ENCODE data around the gene L1TD1.
"Not testable (repeated sequence)": the region's sequence is repeated elsewhere in the genome, so short reads cannot be mapped to it uniquely, and the experiment has no call there.

Gene L1TD1

DNA sequence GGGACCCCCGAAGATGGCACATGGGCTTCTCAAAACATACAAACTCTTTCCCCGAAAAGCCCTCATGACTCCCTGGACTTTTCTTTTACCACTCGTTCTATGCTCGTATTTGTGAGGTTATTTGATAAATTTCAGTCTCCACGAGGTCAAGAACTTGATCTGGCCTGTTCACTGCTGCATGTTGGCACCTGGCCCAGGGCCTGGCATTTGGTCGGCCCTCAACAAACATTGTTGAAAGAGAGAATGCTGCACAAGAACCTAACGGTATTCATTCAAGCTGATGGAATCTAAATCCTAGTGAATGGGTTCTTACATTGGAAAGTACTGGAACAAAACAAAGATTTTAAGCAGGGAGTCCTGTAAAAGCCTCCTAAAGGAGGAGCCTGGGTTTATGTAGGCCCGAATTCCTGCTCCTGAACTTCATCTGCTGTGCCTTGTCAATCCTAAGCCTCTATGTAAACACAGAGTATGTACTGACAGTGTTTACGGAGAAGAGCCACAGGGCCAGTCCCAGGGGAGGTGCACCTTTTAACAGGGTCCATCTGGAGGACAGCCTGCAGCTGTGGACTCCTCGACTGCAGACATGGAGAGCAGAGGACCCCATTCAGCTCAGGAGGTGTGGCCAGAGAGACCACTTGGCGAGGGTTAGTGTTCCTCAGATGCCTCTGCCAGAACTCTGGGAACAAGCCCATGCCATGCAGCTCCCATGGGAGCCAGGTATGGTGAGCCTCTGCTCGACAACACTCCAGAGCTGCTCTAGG lies 46.9 kb downstream of the L1TD1 start:
- Histone ChIP-seq H3K27me3 (replicated peaks in 2 of 5; ENCODE audit: control insufficient read depth in 4 of 5, insufficient read depth in 5 of 5, low read length in 4 of 5) (no peaks in the 10 kb centered on the region), H3K36me3 (ENCODE audit: control insufficient read depth in 4 of 4, insufficient read depth in 4 of 4, low read length in 3 of 4) (no peaks in the 10 kb centered on the region), H3K27ac (ENCODE audit: insufficient read depth in 1 of 2, low read depth in 1 of 2, low read length in 2 of 2, poor library complexity in 1 of 2, severe bottlenecking in 2 of 2) (no peak overlapping the region), H3K4me1 (ENCODE audit: control extremely low read depth in 1 of 4, control insufficient read depth in 4 of 4, insufficient read depth in 4 of 4, low read length in 3 of 4) (no peaks in the 10 kb centered on the region), H3K9me3 (ENCODE audit: control extremely low read depth in 1 of 5, control insufficient read depth in 4 of 5, insufficient read depth in 2 of 5, low read depth in 1 of 5, low read length in 4 of 5) (peaks cover 0 to 4% (median 0%) of the 10 kb centered on the region in 5 experiments), H3K4me3 (ENCODE audit: control insufficient read depth in 1 of 7, extremely low read depth in 1 of 7, insufficient read depth in 4 of 7, low read depth in 2 of 7, low read length in 6 of 7) (no peak overlapping the region)
- WGBS (ENCODE audit: insufficient coverage), result 87% methylated on average over 10 of the region's 12 CpGs
- DNase-seq, result no peak
- ChIA-PET CTCF (interaction anchor here (1.3 kb wide), 1 partner anchor 12 kb away, joined by 3 read pairs; no protein-coding TSS in a partner anchor), POLR2A (no interaction called here)

DNA sequence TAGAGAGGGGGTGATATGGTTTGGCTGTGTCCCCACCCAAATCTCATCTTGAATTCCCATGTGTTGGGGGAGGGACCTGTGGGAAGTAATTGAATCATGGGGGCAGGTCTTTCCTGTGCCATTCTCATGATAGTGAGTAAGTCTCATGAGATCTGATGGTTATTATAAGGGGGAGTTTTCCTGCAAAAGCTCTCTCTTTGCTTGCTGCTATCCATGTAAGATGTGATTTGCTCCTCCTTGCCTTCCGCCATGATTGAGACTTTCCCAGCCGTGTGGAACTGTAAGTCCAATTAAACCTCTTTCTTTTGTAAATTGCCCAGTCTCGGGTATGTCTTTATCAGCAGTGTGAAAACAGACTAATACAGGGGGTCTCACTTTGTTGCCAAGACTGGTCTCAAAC lies 49.7 kb downstream of the L1TD1 start:
- CTCF ChIA-PET; H3K36me3 ChIP-seq (ENCODE audit: control insufficient read depth in 4 of 4, insufficient read depth in 4 of 4, low read length in 3 of 4); H3K27ac ChIP-seq (ENCODE audit: insufficient read depth in 1 of 2, low read depth in 1 of 2, low read length in 2 of 2, poor library complexity in 1 of 2, severe bottlenecking in 2 of 2); H3K9me3 ChIP-seq (ENCODE audit: control extremely low read depth in 1 of 5, control insufficient read depth in 4 of 5, insufficient read depth in 2 of 5, low read depth in 1 of 5, low read length in 4 of 5); H3K4me3 ChIP-seq (ENCODE audit: control insufficient read depth in 1 of 7, extremely low read depth in 1 of 7, insufficient read depth in 4 of 7, low read depth in 2 of 7, low read length in 6 of 7); H3K4me1 ChIP-seq (ENCODE audit: control extremely low read depth in 1 of 4, control insufficient read depth in 4 of 4, insufficient read depth in 4 of 4, low read length in 3 of 4); DNase-seq; H3K27me3 ChIP-seq (replicated peaks in 2 of 5; ENCODE audit: control insufficient read depth in 4 of 5, insufficient read depth in 5 of 5, low read length in 4 of 5); POLR2A ChIA-PET: not testable (repeated sequence)
- 97% methylated on average over 3 of the region's 3 CpGs for WGBS (ENCODE audit: insufficient coverage)

DNA sequence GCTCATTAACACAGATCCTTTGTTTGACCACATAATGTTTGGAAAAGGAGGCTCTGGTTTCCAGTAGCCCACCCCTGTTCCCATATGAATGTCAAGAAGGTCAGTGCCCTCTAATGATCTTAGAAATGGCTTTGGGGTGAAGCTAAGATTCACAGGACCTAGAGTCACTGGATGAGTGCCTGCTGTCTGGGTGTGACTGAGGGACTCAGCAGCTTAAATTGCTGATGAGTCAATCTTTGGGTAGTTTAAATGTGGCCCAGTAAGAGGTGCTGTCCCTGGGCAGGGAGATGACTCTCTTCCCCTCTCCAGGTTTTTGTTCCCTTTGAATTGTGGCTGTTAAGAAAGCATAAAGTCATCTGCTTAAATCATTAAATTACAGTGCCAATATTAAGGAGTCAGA lies 50.6 kb downstream of the L1TD1 start:
- ChIA-PET CTCF (no interaction called here), POLR2A (no interaction called here)
- Histone ChIP-seq H3K4me3 (ENCODE audit: control insufficient read depth in 1 of 7, extremely low read depth in 1 of 7, insufficient read depth in 4 of 7, low read depth in 2 of 7, low read length in 6 of 7) (no peak overlapping the region), H3K27me3 (replicated peaks in 2 of 5; ENCODE audit: control insufficient read depth in 4 of 5, insufficient read depth in 5 of 5, low read length in 4 of 5) (no peaks in the 10 kb centered on the region), H3K9me3 (ENCODE audit: control extremely low read depth in 1 of 5, control insufficient read depth in 4 of 5, insufficient read depth in 2 of 5, low read depth in 1 of 5, low read length in 4 of 5) (peaks cover 0 to 4% (median 0%) of the 10 kb centered on the region in 5 experiments), H3K36me3 (ENCODE audit: control insufficient read depth in 4 of 4, insufficient read depth in 4 of 4, low read length in 3 of 4) (no peaks in the 10 kb centered on the region), H3K4me1 (ENCODE audit: control extremely low read depth in 1 of 4, control insufficient read depth in 4 of 4, insufficient read depth in 4 of 4, low read length in 3 of 4) (peaks cover under 1 to 5% (median 2%) of the 10 kb centered on the region in 4 experiments), H3K27ac (ENCODE audit: insufficient read depth in 1 of 2, low read depth in 1 of 2, low read length in 2 of 2, poor library complexity in 1 of 2, severe bottlenecking in 2 of 2) (no peak overlapping the region)
- DNase-seq, result no peak

DNA sequence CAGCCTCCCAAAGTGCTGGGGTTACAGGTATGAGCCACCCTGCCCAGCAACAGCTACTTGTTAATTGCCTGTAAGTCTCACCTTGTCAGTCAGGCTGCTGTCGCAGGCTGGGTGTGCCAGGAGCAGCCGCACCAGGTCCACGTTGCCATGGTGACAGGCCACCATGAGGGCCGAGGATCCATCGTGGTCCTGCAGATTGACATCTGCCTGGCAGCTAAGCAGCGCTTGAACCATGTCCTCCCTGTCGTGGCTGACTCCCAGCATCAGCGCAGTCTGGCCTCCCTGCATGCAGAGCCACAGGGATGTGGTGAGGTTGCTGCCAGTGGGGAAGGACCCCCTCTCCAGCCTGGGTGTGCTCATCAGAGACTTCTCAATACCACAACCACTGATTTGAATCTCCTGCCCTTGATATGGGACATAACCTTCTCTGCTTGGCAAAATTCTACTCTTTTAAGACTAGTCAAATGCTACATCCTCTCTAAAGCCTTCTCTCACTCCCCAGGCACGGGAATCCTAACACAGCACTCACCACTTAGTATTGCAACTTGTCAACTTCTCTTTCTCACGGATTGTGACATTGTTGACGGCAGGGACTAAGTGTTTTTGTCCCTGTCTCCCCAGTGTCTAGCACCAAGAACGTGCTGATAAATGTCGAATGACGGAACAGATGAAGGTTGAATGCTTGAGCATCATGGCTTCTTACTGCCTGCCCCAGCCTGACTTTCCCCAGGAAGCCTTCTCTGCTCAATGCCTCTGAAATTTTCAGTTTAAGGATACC lies 52.9 kb downstream of the L1TD1 start:
- CTCF ChIA-PET, result interaction anchor here (0.6 kb wide), 1 partner anchor 430 kb away, joined by 3 read pairs; no protein-coding TSS in a partner anchor
- Histone ChIP-seq H3K27me3 (replicated peaks in 2 of 5; ENCODE audit: control insufficient read depth in 4 of 5, insufficient read depth in 5 of 5, low read length in 4 of 5) (no peaks in the 10 kb centered on the region), H3K9me3 (ENCODE audit: control extremely low read depth in 1 of 5, control insufficient read depth in 4 of 5, insufficient read depth in 2 of 5, low read depth in 1 of 5, low read length in 4 of 5) (peaks cover 0 to 4% (median 0%) of the 10 kb centered on the region in 5 experiments), H3K27ac (ENCODE audit: insufficient read depth in 1 of 2, low read depth in 1 of 2, low read length in 2 of 2, poor library complexity in 1 of 2, severe bottlenecking in 2 of 2) (no peak overlapping the region), H3K4me3 (ENCODE audit: control insufficient read depth in 1 of 7, extremely low read depth in 1 of 7, insufficient read depth in 4 of 7, low read depth in 2 of 7, low read length in 6 of 7) (no peak overlapping the region), H3K4me1 (ENCODE audit: control extremely low read depth in 1 of 4, control insufficient read depth in 4 of 4, insufficient read depth in 4 of 4, low read length in 3 of 4) (peaks cover 7 to 13% (median 9%) of the 10 kb centered on the region in 4 experiments), H3K36me3 (ENCODE audit: control insufficient read depth in 4 of 4, insufficient read depth in 4 of 4, low read length in 3 of 4) (no peaks in the 10 kb centered on the region)
- no peak for DNase-seq
- 89% methylated on average over 13 of the region's 14 CpGs for WGBS (ENCODE audit: insufficient coverage)
- POLR2A ChIA-PET, result no interaction called here

DNA sequence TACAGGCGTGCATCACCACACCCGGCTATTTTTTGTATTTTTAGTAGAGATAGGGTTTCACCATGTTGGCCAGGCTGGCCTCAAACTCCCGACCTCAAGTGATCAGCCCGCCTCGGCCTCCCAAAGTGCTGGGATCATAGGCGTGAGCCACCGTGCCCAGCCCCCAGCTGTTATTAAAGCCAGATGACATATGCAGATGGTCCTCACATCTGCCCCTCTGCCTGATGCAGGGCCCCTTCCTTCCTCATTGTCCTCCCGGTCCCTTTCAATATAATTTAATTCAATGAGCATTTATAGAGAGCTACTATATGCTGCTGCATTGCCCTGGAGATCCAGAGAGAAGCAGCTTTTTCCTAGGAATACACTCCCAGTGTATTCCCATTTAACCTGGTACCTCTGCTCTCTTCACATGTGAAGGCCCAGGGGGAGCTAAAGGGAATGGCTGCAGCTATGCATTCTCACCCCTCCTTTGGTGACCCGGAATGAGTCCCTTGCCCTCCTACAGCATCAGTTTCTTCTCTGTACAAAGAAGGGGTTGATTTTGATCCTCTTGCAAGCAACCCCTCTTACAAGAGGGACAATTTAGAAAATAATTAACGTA lies 55.6 kb downstream of the L1TD1 start:
- POLR2A ChIA-PET, result no interaction called here

DNA sequence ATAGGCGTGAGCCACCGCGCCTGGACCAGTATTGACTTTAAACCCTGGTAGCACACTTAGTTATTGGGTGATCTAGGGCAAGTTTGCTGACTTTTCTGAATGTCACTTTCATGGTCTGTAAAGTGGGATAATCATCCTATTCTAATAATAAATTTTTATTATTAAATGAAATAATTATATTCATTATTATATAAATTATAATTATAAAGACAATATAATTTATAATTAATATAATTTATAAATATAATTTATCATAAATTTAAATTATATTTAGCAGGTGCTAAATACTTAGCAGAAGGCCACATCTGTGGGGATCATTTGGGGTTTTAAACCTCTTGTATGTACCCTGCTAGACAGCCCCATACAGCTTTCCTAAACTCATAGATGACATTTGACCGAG lies 64.9 kb downstream of the L1TD1 start:
- H3K27ac ChIP-seq (ENCODE audit: insufficient read depth in 1 of 2, low read depth in 1 of 2, low read length in 2 of 2, poor library complexity in 1 of 2, severe bottlenecking in 2 of 2), result no peak overlapping the region
- no peaks in the 10 kb centered on the region for H3K36me3 ChIP-seq (ENCODE audit: control insufficient read depth in 4 of 4, insufficient read depth in 4 of 4, low read length in 3 of 4)
- H3K4me3 ChIP-seq (ENCODE audit: control insufficient read depth in 1 of 7, extremely low read depth in 1 of 7, insufficient read depth in 4 of 7, low read depth in 2 of 7, low read length in 6 of 7), result no peak overlapping the region
- H3K4me1 ChIP-seq (ENCODE audit: control extremely low read depth in 1 of 4, control insufficient read depth in 4 of 4, insufficient read depth in 4 of 4, low read length in 3 of 4), result peaks cover 0 to 6% (median 0%) of the 10 kb centered on the region in 4 experiments
- no peaks in the 10 kb centered on the region for H3K9me3 ChIP-seq (ENCODE audit: control extremely low read depth in 1 of 5, control insufficient read depth in 4 of 5, insufficient read depth in 2 of 5, low read depth in 1 of 5, low read length in 4 of 5)
- no peak for DNase-seq
- ChIA-PET CTCF (no interaction called here), POLR2A (no interaction called here)
- no peaks in the 10 kb centered on the region for H3K27me3 ChIP-seq (replicated peaks in 2 of 5; ENCODE audit: control insufficient read depth in 4 of 5, insufficient read depth in 5 of 5, low read length in 4 of 5)
- 100% methylated on average over 1 of the region's 4 CpGs for WGBS (ENCODE audit: insufficient coverage)

More for the DNA sequence above, 55.6 kb downstream of the L1TD1 start:
- CTCF ChIA-PET, result no interaction called here
- no peaks in the 10 kb centered on the region for H3K27me3 ChIP-seq (replicated peaks in 2 of 5; ENCODE audit: control insufficient read depth in 4 of 5, insufficient read depth in 5 of 5, low read length in 4 of 5)
- DNase-seq, result peak in 2 of 3 donors; percentile 46 to 47
- H3K4me3 ChIP-seq (ENCODE audit: control insufficient read depth in 1 of 7, extremely low read depth in 1 of 7, insufficient read depth in 4 of 7, low read depth in 2 of 7, low read length in 6 of 7), result peak overlapping the region in 1 of 7 experiments; percentile 23
- no peaks in the 10 kb centered on the region for H3K36me3 ChIP-seq (ENCODE audit: control insufficient read depth in 4 of 4, insufficient read depth in 4 of 4, low read length in 3 of 4)
- no peaks in the 10 kb centered on the region for H3K9me3 ChIP-seq (ENCODE audit: control extremely low read depth in 1 of 5, control insufficient read depth in 4 of 5, insufficient read depth in 2 of 5, low read depth in 1 of 5, low read length in 4 of 5)
- H3K27ac ChIP-seq (ENCODE audit: insufficient read depth in 1 of 2, low read depth in 1 of 2, low read length in 2 of 2, poor library complexity in 1 of 2, severe bottlenecking in 2 of 2), result no peak overlapping the region
- H3K4me1 ChIP-seq (ENCODE audit: control extremely low read depth in 1 of 4, control insufficient read depth in 4 of 4, insufficient read depth in 4 of 4, low read length in 3 of 4), result peaks cover 7 to 13% (median 9%) of the 10 kb centered on the region in 4 experiments
- 52% methylated on average over 6 of the region's 10 CpGs for WGBS (ENCODE audit: insufficient coverage)

DNA sequence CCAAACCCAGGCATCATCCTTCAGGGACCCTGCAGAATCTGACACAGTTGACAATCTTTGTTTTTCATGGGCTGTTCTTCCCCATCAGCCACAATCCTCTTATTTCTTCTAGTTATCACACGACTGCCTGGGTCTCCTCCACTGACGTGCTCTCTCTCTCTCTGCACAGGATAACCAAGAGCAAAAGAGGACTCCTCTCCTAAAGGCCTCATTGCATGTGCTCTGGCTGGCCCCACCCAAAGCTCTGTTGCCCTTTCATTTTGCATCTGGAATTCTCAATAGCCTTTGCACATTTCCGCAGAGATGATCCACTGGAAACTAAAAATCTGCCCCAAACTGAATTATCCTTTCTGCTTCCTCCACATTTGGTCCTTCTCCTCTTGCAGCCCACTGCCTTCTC lies 66.0 kb downstream of the L1TD1 start:
- CTCF ChIA-PET, result interaction anchor here (1.5 kb wide), 1 partner anchor 63 kb away, joined by 3 read pairs; no protein-coding TSS in a partner anchor

More for the DNA sequence above, 66.0 kb downstream of the L1TD1 start:
- no peaks in the 10 kb centered on the region for H3K27me3 ChIP-seq (replicated peaks in 2 of 5; ENCODE audit: control insufficient read depth in 4 of 5, insufficient read depth in 5 of 5, low read length in 4 of 5)
- H3K4me3 ChIP-seq (ENCODE audit: control insufficient read depth in 1 of 7, extremely low read depth in 1 of 7, insufficient read depth in 4 of 7, low read depth in 2 of 7, low read length in 6 of 7), result no peak overlapping the region
- 100% methylated on average over 3 of the region's 3 CpGs for WGBS (ENCODE audit: insufficient coverage)
- DNase-seq, result no peak
- peaks cover 0 to 6% (median 0%) of the 10 kb centered on the region in 4 experiments for H3K4me1 ChIP-seq (ENCODE audit: control extremely low read depth in 1 of 4, control insufficient read depth in 4 of 4, insufficient read depth in 4 of 4, low read length in 3 of 4)
- H3K27ac ChIP-seq (ENCODE audit: insufficient read depth in 1 of 2, low read depth in 1 of 2, low read length in 2 of 2, poor library complexity in 1 of 2, severe bottlenecking in 2 of 2), result no peak overlapping the region
- no peaks in the 10 kb centered on the region for H3K36me3 ChIP-seq (ENCODE audit: control insufficient read depth in 4 of 4, insufficient read depth in 4 of 4, low read length in 3 of 4)
- POLR2A ChIA-PET, result no interaction called here
- no peaks in the 10 kb centered on the region for H3K9me3 ChIP-seq (ENCODE audit: control extremely low read depth in 1 of 5, control insufficient read depth in 4 of 5, insufficient read depth in 2 of 5, low read depth in 1 of 5, low read length in 4 of 5)
